ENCODE results near the gene CACNA1I.

Gene CACNA1I

GRCh38 chr22:39568278-39568981 is 2.1 kb upstream of the CACNA1I start:
- no peak for DNase-seq

GRCh38 chr22:39569066-39569465 is 1.5 kb upstream of the CACNA1I start:
- no peak for DNase-seq

- no peak for DNase-seq
Observed at GRCh38 chr22:39570226-39570625, 327 bp upstream of the CACNA1I start.

DNA sequence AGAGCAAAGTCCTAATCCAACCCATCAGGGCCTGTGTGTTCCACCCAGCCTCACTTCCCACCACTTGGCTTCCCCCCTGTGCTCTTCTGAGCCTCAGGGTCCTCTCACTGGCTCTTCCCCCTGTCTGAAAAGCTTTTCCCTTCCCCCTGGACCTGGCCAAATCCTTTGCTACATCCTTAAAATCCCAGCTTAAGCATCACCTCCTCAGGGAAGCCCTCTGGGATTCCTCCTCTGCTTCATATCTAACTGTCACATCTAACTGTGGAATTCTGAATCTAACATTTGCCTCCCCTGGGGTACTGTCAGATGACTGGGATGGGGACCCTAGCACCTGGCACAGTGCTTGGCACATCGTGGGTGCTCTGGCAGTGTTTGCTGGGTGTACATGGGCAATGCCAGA is 985 bp downstream of the CACNA1I start:
- DNase-seq, result no peak

DNA sequence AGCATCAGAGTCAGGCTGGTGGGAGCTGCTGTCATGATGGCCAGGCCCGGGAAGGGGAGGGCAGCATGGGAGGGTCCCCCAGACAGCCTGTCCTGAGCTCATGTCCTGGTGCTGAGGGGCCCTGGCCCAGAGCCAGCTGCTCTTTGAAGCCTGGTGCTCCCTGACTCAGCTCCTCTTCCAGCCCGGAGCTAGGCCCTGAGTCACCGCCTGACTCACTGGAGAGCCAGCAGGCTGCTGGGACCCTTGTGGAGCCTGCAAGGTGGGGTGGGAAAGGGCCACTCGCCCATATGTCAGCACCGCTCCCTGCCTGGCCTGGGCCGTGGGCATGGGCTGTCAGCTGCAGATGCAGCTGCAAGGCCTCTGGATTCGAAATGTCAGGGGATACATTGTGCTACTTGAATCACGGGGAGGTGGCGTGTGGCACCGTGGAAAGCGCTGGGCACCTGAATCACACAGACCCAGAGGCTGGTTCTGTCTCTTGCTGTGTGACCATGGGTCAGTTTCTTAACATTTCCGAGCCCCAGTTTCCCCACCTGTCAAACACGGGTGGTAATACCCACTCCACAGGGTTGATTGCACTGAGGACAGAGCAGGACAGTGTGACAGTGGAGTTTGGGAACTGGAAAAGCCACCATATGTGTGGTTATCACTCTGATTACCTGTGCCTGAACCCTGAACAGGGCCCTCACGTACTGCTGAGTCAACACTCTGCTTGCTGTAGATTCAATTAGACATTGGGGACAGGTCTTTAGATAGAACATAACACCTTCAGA is 4.4 kb downstream of the CACNA1I start:
- peak; percentile 42 to 52 (median 49) for DNase-seq

- no peak for DNase-seq
Observed at GRCh38 chr22:39575552-39575825, 4.9 kb downstream of the CACNA1I start.

DNA sequence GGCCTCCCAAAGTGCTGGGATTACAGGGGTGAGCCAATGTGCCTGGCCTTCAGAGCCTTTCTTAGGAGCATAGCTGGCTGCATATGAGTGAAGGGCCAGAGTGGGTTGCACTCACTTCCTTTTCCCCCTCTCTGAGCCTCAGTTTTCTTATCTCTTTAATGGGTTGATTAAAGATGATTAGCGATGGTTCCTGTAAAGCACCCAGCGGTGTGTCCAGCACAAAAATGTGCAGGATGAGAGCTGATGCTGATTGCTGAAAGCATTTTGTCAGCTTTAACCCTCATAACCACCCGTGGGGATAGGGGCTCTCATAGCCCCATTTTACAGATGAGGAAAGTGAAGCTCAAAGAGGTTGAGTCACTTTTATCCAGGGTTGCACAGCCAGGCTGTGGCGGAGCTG is 5.5 kb downstream of the CACNA1I start:
- DNase-seq, result no peak

- DNase-seq, result no peak
Observed at GRCh38 chr22:39577366-39577765, 6.8 kb downstream of the CACNA1I start.

DNA sequence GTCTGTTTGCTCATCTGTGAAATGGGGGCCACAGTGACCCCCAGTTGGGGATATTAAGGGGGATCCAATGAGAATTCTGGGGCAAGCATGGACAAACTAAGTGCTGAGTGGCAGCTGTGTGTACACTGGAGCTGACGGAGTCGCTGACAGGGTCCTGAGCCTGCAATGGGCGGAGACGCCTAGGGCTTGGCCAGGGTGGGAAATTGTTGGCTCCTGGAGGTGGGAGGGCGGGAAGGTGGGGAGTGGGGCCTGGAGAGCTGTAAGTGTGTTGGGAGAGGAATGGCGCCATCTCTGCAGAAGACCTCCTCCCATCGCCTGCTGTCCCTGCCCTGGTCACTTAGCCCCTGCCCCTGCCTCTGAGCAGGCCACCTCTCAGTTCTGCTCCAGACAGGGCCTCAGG is 7.3 kb downstream of the CACNA1I start:
- DNase-seq, result no peak

- DNase-seq, result no peak
Observed at GRCh38 chr22:39580006-39580441, 9.5 kb downstream of the CACNA1I start.

- DNase-seq, result no peak
Observed at GRCh38 chr22:39580795-39581194, 10.2 kb downstream of the CACNA1I start.

DNA sequence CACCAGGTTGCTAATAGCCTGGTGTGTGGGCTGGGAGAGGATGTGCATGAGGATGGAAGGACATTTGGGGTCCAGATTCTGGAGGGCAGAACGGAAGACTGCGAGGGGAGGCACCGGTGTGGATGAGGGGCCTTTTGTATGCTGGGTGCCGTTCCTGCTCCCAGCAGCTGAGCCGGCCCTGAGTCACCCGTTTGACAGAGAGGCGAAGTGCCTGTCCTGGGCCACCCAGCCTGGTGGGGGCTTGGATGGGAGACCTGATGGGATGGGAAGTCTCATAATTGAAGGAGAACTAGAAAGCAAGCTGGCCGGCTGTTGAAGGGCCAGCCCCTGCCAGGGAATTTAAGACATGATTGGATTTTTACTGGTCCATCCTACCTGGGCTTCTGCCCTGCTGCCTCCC is 10.8 kb downstream of the CACNA1I start:
- DNase-seq, result no peak

GRCh38 chr22:39583066-39583667 is 12.6 kb downstream of the CACNA1I start:
- no peak for DNase-seq

- no peak for DNase-seq
Observed at GRCh38 chr22:39589875-39590274, 19.3 kb downstream of the CACNA1I start.

GRCh38 chr22:39592081-39593065 is 21.8 kb downstream of the CACNA1I start:
- DNase-seq, result no peak

DNA sequence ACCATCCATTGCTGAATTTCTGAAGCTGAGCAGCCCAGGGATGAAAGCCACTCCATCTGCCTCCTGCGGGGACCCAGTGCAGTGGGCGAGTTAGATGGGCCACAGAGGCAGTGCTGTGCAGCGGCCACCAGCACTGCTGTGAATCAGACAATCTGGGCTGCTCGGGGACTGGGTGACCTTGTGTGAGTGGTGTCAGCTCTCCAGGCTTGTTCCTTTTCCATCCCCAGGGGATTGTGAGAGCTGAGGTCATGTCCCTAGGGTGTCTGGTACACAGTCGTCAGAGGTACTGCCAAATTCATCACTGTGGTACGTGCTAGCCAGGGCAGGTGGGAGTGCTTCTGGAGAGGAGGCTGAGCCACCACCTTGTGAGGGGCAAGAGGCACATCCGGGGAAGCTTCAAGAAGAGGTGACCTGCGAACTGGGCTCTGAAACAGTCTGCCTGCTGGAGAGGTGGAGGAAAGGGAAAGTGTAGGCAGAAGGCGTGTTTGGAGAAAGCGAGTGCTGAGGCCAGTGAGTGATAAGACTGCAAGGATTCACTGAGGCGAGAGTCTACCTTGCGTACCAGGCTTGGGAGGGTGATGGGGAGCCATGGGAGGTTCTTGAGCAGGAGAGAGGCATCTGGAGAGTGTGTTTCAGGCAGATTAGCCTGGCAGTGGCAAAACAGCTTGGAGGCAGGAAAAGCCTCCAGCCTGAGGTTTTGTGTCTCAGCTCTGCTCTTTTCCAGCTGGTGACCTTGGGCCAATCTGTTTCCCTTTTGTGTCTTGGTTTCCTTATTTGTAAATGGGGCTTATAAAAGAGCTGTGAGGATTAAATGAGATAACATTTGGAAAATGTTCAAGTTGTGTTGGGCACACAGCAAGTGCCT is 22.7 kb downstream of the CACNA1I start:
- no peak for DNase-seq

DNA sequence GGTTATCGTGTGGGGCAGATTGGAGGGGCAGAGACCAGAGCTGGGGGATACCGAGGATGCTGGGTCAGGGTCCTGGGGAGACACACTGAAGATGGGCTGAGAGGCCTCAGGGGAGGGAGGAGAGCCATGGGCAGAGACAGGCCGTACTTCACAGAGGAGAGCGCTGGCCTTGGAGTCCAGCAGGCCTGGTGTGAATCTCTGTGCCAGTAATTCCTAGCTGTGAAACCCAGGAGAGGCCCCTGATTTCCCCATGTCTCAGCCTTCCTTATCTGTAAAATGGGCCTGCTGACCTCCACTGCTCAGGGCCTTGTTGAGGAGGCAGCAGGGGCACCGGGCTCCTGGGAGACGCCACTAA is 23.4 kb downstream of the CACNA1I start:
- no peak for DNase-seq

DNA sequence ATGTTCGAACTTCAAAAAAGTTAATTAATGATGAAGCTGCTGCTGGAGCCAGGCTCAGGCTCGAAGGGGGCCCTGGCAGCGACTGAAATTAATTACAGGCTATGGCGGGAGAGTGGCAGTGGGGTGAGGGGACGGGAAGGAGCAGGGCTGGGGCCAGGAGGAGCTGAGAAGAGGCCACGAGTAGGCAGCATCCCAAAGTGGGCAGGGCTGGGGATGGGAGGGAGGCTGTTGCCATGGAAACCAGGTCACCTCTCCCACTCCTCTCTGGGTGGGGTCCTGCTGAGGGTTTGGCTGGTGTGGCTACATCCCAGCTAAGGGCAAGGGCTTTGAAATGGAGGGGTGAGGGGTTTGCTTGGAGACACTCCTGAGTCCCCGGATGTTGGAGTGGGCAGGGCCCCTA is 23.9 kb downstream of the CACNA1I start:
- no peak for DNase-seq

DNA sequence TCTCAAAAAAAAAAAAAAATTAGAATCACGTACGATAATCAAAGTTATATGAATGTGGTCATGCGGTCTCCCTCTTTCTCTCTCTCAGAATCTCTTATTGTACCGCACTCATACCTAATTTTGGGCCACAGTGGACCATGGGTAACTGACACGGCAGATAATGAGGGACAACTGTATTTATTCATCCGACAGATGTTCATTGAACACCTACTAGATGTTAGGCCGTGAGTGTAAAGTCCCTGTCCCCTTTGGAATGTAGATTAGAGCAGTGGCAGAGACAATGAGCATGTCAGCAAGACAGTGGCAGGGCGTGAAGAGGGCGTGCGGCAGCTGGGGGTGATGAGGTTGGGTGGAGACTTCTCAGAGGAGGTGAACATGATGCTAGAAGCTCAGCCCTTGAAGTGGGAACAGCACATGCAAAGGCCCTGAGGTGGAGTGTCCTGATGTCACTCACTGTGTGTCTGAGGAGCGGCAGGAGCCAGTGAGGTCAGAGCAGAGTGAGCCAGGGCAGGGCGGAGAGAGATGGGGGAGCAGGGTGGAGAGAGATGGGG is 25.1 kb downstream of the CACNA1I start:
- no peak for DNase-seq

DNA sequence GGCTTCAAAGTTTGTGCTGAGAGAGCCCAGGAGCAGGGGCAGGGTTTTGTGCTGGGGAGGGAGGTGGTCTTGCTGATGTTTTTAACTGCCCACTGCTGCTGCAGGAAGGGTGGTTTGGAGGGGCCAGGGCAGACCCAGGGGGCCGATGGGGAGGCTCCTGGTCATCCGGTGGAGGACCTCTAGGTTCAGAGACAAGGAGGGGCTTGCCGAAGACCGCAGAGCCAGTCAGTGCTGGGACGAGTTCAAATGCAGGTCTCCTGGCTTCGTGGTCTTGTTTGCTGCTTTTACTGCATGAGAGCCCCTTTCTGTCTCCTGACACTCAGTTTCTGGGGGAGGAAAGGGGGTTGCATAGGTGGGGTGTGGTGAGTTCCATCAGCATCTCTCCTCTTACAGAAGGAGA is 26.0 kb downstream of the CACNA1I start:
- DNase-seq, result no peak

DNA sequence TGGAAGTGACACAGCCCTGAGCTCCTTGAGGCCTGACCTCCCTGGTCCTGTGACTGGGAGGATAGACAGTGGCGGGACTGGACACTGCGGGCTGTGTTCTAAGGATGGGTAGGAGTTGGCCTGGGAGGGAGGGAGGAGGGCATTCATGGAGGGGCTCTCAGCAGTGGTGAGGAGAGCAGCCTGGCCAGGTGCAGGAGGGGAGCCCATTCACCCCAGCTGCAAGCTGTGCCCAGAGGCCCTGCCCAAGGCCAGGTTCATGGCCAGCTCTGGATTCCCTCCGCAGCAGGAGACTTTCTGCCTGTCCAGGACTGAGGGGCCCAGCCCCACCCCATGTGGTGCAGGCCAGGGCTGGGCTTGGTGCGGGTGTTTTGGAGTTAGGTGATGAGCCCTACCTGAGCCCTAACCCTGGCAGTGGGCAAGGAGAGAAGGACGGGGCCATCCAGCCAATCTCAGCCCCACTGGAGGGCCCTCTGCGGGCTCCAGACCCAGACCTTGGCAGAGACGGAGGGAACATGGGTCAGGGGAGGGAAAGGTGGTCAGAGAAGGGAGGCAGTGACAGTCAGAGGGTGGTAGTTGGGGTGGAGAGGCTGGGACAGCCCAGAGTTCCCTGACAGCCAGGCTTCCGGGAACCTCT is 26.8 kb downstream of the CACNA1I start:
- no peak for DNase-seq

All from suppressor macrophage treated with lipopolysaccharide for 1 hour (primary cell).